PC-9 (cell line): ENCODE data around the gene GHR.

ENCODE experiments used
- CTCF ChIP-seq: fragments of 200-600 bp; sonication (generic); conservative IDR thresholded peaks from 2 replicates; pipeline ENCODE4 v1.6.1; 2017; ENCODE audit warnings: mixed run types, antibody characterized with exemption, mild to moderate bottlenecking, moderate library complexity
- EZH2 ChIP-seq: fragments of 200-600 bp; sonication (generic); IDR thresholded peaks from 2 replicates; pipeline ENCODE4 v1.8.0; 2017; ENCODE audit warnings: antibody characterized with exemption, low read depth

DNA sequence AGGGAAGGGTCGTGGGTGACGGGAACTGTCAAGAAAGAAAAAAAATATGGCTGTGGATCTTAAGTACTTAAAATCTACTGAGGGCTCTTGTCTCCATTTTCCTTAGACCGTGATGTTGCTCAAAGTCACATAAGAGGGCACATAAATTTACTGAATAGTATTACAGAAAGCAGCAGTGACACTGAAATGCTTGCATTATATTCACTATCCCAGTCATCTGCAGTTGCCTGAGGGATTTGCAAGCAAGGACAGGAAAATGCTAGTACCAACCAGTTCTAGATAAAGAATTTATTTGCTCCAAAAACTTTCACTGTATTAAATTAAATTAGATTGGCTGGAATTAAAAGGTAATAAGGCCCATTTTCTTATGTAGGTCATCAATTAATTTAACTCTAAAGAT, 226.8 kb downstream of the GHR start:
- TF ChIP-seq CTCF (no peak), EZH2 (no peak)
